MCF 10A (cell line): Measurements from ENCODE around the gene PI4KA. TPM values are rescaled to one million over a fixed set of nuclear protein-coding genes. Genes with fewer than 3 reads are reported as not detected.

ENCODE experiments used
- BruUV-seq: library from RNA; stranded (reverse); fragments of 400-500 nt; replicated peaks from 2 replicates; lab custom pipeline; 2021; lab: Mats Ljungman, UMichigan
- CTCF ChIA-PET: fragments of 300-600 bp; sonication (Branson Sonifier 250); formaldehyde crosslinking; extraction: SDS; loops from one replicate; lab custom pipeline; 2021; ENCODE audit warnings: antibody characterized with exemption, inconsistent platforms; lab: Yijun Ruan, JAX
- POLR2A ChIA-PET: fragments of 300-600, 350-650 bp; sonication (Branson Sonifier 250); formaldehyde crosslinking; extraction: SDS; loops from one replicate; lab custom pipeline; 2020; ENCODE audit warnings: antibody characterized with exemption, inconsistent platforms; lab: Yijun Ruan, JAX
- DNase-seq: peaks from one replicate; pipeline ENCODE4 v3.0.0-alpha.2; 2018; ENCODE audit not compliant: unreplicated experiment
- H3K27ac Mint-ChIP-seq: one replicate; pipeline ENCODE4 v1.8.0; 2022; ENCODE audit warnings: mild to moderate bottlenecking, low read depth, mixed read lengths; ENCODE audit not compliant: unreplicated experiment
- H3K27me3 Mint-ChIP-seq: one replicate; pipeline ENCODE4 v1.8.0; 2022; ENCODE audit warnings: mixed read lengths; ENCODE audit not compliant: insufficient read depth, unreplicated experiment
- H3K36me3 Mint-ChIP-seq: one replicate; pipeline ENCODE4 v1.8.0; 2022; ENCODE audit warnings: mild to moderate bottlenecking, moderate library complexity, mixed read lengths; ENCODE audit not compliant: insufficient read depth, unreplicated experiment
- H3K4me1 Mint-ChIP-seq: one replicate; pipeline ENCODE4 v1.8.0; 2022; ENCODE audit warnings: mixed read lengths; ENCODE audit not compliant: insufficient read depth, unreplicated experiment
- H3K4me3 Mint-ChIP-seq: one replicate; pipeline ENCODE4 v1.8.0; 2022; ENCODE audit warnings: mild to moderate bottlenecking, moderate library complexity, mixed read lengths; ENCODE audit not compliant: unreplicated experiment
- H3K9me3 Mint-ChIP-seq: one replicate; pipeline ENCODE4 v1.8.0; 2022; ENCODE audit warnings: mixed read lengths; ENCODE audit not compliant: unreplicated experiment
- CTCF ChIP-seq: fragments of 200-600 bp; IDR thresholded peaks from one replicate; pipeline ENCODE4 v1.8.0; 2022; ENCODE audit warnings: antibody characterized with exemption, mild to moderate bottlenecking; ENCODE audit not compliant: unreplicated experiment
- intact Hi-C: fragments of 100-400 bp; cut with micrococcal nuclease; formaldehyde crosslinking; loops from 2 replicates; pipeline ENCODE4 v1.14.1; 2022
- total RNA-seq: library from RNA; stranded (reverse); gene quantifications from 2 replicates; pipeline ENCODE4 v1.2.3, GENCODE V29; 2022

The PI4KA gene
- total RNA-seq, 1 experiment from 2014 or later = 39.0 TPM

- no peak overlapping the region for H3K27ac Mint-ChIP-seq
- ChIA-PET POLR2A (no interaction called here), CTCF (no interaction called here)
- no peak for TF ChIP-seq CTCF
- intact Hi-C loops = no loop called here
- no TSS peak for BruUV-seq
- H3K4me3 Mint-ChIP-seq = no peak overlapping the region
- H3K4me1 Mint-ChIP-seq = peaks cover 13% of the 10 kb centered on the region
- no peak for DNase-seq
- no peaks in the 10 kb centered on the region for H3K9me3 Mint-ChIP-seq
- peaks cover 80% of the 10 kb centered on the region for H3K36me3 Mint-ChIP-seq
- H3K27me3 Mint-ChIP-seq = no peaks in the 10 kb centered on the region
These were observed 56.2 kb downstream of the PI4KA start for GRCh38 chr22:20802452-20802851.

GRCh38 chr22:20799449-20799848 is 59.2 kb downstream of the PI4KA start:
- no TSS peak for BruUV-seq
- no peaks in the 10 kb centered on the region for H3K27me3 Mint-ChIP-seq
- H3K27ac Mint-ChIP-seq = no peak overlapping the region
- TF ChIP-seq CTCF = no peak
- intact Hi-C loops = no loop called here
- no peaks in the 10 kb centered on the region for H3K4me1 Mint-ChIP-seq
- no peak overlapping the region for H3K4me3 Mint-ChIP-seq
- no peaks in the 10 kb centered on the region for H3K9me3 Mint-ChIP-seq
- H3K36me3 Mint-ChIP-seq = peaks cover 76% of the 10 kb centered on the region
- no peak for DNase-seq
- POLR2A ChIA-PET = no interaction called here
- CTCF ChIA-PET = interaction anchor here (1.9 kb wide), 1 partner anchor 15 kb away, joined by 10 read pairs; no protein-coding TSS in a partner anchor

- intact Hi-C loops = no loop called here
- peaks cover 71% of the 10 kb centered on the region for H3K36me3 Mint-ChIP-seq
- H3K4me3 Mint-ChIP-seq = no peak overlapping the region
- no peak overlapping the region for H3K27ac Mint-ChIP-seq
- DNase-seq = no peak
- no peaks in the 10 kb centered on the region for H3K4me1 Mint-ChIP-seq
- ChIA-PET CTCF (interaction anchor here (1.9 kb wide), 1 partner anchor 15 kb away, joined by 10 read pairs; no protein-coding TSS in a partner anchor), POLR2A (interaction anchor here (1.4 kb wide), 1 partner anchor 32 kb away, joined by 3 read pairs; no protein-coding TSS in a partner anchor)
- no peaks in the 10 kb centered on the region for H3K27me3 Mint-ChIP-seq
- no peak for TF ChIP-seq CTCF
- H3K9me3 Mint-ChIP-seq = no peaks in the 10 kb centered on the region
- no TSS peak for BruUV-seq
These were observed 59.6 kb downstream of the PI4KA start for GRCh38 chr22:20798974-20799373.

- no peak for TF ChIP-seq CTCF
- BruUV-seq = no TSS peak
- no peaks in the 10 kb centered on the region for H3K4me1 Mint-ChIP-seq
- no peaks in the 10 kb centered on the region for H3K27me3 Mint-ChIP-seq
- CTCF ChIA-PET = interaction anchor here (0.5 to 1.9 kb wide), 2 partner anchors 14 to 95 kb away, joined by 4 to 10 read pairs; no protein-coding TSS in a partner anchor
- no peak overlapping the region for H3K27ac Mint-ChIP-seq
- DNase-seq = no peak
- H3K4me3 Mint-ChIP-seq = no peak overlapping the region
- no peaks in the 10 kb centered on the region for H3K9me3 Mint-ChIP-seq
- intact Hi-C loops = no loop called here
- H3K36me3 Mint-ChIP-seq = peaks cover 65% of the 10 kb centered on the region
- POLR2A ChIA-PET = interaction anchor here (1.4 kb wide), 1 partner anchor 31 kb away, joined by 3 read pairs; no protein-coding TSS in a partner anchor
These were observed 60.4 kb downstream of the PI4KA start for GRCh38 chr22:20798218-20798617.
